Measurements from ENCODE around the gene NOP9. TPM values are rescaled to one million over a fixed set of nuclear protein-coding genes. Genes with fewer than 3 reads are reported as not detected.

NOP9 gene
- total and polyA plus RNA-seq, 2 donors, result 7.9 to 14.9 TPM

DNA sequence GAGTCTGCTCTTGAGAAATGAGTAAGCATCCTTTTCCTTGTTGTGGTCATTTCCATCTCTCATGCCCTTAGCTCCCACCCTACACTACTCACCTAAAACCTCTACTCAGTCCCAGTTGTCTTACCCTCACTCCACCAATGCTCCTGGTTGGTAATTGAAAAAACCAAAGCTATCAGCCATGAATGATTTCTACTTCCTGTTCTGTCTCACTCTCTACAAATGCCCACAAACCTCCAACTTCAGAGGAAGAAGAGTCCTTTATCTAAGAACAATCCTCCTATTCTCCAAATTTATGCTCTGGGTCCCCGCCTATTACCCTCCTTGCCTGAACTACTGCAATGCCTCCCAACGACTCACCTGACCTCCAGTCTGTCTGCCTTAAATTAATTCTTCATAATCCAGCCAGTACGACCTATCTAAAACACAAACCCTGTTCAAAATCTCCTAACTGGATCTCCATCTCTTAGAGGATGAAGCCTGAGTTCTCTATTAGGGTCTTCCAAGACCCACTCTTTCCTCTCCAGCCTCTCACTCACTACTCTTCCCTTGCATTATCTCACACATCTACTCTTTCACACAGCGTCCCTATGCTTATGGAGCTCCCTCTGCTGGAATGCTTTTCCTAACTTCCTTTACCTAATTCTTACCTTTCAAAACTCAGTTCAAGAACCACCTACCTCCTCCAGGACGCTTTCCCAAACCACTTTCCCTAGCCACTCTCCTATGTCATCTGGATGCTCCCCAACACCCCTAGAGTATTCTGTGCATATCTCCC lies 2.3 kb upstream of the NOP9 start:
- Histone ChIP-seq H3K27me3 (ENCODE audit: control insufficient read depth in 2 of 2, insufficient read depth in 1 of 2, low read length in 1 of 2) (no peaks in the 10 kb centered on the region), H3K4me1 (ENCODE audit: control insufficient read depth in 2 of 2, insufficient read depth in 2 of 2, low read length in 2 of 2) (peaks cover 14 to 32% of the 10 kb centered on the region in 2 donors), H3K27ac (ENCODE audit: low read depth in 1 of 2, low read length in 1 of 2) (peak overlapping the region in 1 of 2 donors; percentile 40), H3K36me3 (ENCODE audit: control insufficient read depth in 2 of 2, insufficient read depth in 2 of 2, low read length in 1 of 2) (peaks cover 23 to 32% of the 10 kb centered on the region in 2 donors), H3K9me3 (ENCODE audit: control insufficient read depth in 2 of 2, insufficient read depth in 1 of 2, low read length in 1 of 2) (no peaks in the 10 kb centered on the region), H3K4me3 (ENCODE audit: low read length in 2 of 2) (no peak overlapping the region)
- peak in 1 of 9 donors; percentile 42 for DNase-seq (ENCODE audit: low read depth in 6 of 9, low spot score in 9 of 9)
- 58% methylated on average over 5 of the region's 5 CpGs for whole genome bisulfite sequencing

GRCh38 chr14:24298892-24299254 lies 777 bp upstream of the NOP9 start:
- Histone ChIP-seq H3K36me3 (ENCODE audit: control insufficient read depth in 2 of 2, insufficient read depth in 2 of 2, low read length in 1 of 2) (peaks cover 34 to 42% of the 10 kb centered on the region in 2 donors), H3K9me3 (ENCODE audit: control insufficient read depth in 2 of 2, insufficient read depth in 1 of 2, low read length in 1 of 2) (no peaks in the 10 kb centered on the region), H3K4me3 (ENCODE audit: low read length in 2 of 2) (peak overlapping the region; percentile 85 to 89), H3K27ac (ENCODE audit: low read depth in 1 of 2, low read length in 1 of 2) (peak overlapping the region; percentile 77 to 90), H3K27me3 (ENCODE audit: control insufficient read depth in 2 of 2, insufficient read depth in 1 of 2, low read length in 1 of 2) (no peaks in the 10 kb centered on the region), H3K4me1 (ENCODE audit: control insufficient read depth in 2 of 2, insufficient read depth in 2 of 2, low read length in 2 of 2) (peaks cover 14 to 32% of the 10 kb centered on the region in 2 donors)
- WGBS, result 72% methylated on average over 7 of the region's 7 CpGs
- no peak for DNase-seq (ENCODE audit: low read depth in 6 of 9, low spot score in 9 of 9)

- Histone ChIP-seq H3K9me3 (ENCODE audit: control insufficient read depth in 2 of 2, insufficient read depth in 1 of 2, low read length in 1 of 2) (no peaks in the 10 kb centered on the region), H3K27me3 (ENCODE audit: control insufficient read depth in 2 of 2, insufficient read depth in 1 of 2, low read length in 1 of 2) (no peaks in the 10 kb centered on the region), H3K36me3 (ENCODE audit: control insufficient read depth in 2 of 2, insufficient read depth in 2 of 2, low read length in 1 of 2) (peaks cover 49 to 55% of the 10 kb centered on the region in 2 donors), H3K27ac (ENCODE audit: low read depth in 1 of 2, low read length in 1 of 2) (peak overlapping the region; percentile 62 to 83), H3K4me3 (ENCODE audit: low read length in 2 of 2) (peak overlapping the region; percentile 85 to 89), H3K4me1 (ENCODE audit: control insufficient read depth in 2 of 2, insufficient read depth in 2 of 2, low read length in 2 of 2) (peaks cover 14 to 32% of the 10 kb centered on the region in 2 donors)
- no peak for DNase-seq (ENCODE audit: low read depth in 6 of 9, low spot score in 9 of 9)
- 40% methylated on average over 16 of the region's 16 CpGs for WGBS
Measured at GRCh38 chr14:24300326-24300980, 803 bp downstream of the NOP9 start.

- Histone ChIP-seq H3K4me3 (ENCODE audit: low read length in 2 of 2) (no peak overlapping the region), H3K36me3 (ENCODE audit: control insufficient read depth in 2 of 2, insufficient read depth in 2 of 2, low read length in 1 of 2) (peaks cover 64 to 78% of the 10 kb centered on the region in 2 donors), H3K4me1 (ENCODE audit: control insufficient read depth in 2 of 2, insufficient read depth in 2 of 2, low read length in 2 of 2) (peaks cover 8 to 29% of the 10 kb centered on the region in 2 donors), H3K27ac (ENCODE audit: low read depth in 1 of 2, low read length in 1 of 2) (no peak overlapping the region), H3K27me3 (ENCODE audit: control insufficient read depth in 2 of 2, insufficient read depth in 1 of 2, low read length in 1 of 2) (no peaks in the 10 kb centered on the region), H3K9me3 (ENCODE audit: control insufficient read depth in 2 of 2, insufficient read depth in 1 of 2, low read length in 1 of 2) (no peaks in the 10 kb centered on the region)
- 98% methylated on average over 11 of the region's 11 CpGs for WGBS
- no peak for DNase-seq (ENCODE audit: low read depth in 6 of 9, low spot score in 9 of 9)
Measured at GRCh38 chr14:24304019-24304387, 4.4 kb downstream of the NOP9 start.

GRCh38 chr14:24307156-24307574 lies 7.5 kb downstream of the NOP9 start:
- Histone ChIP-seq H3K27ac (ENCODE audit: low read depth in 1 of 2, low read length in 1 of 2) (no peak overlapping the region), H3K4me1 (ENCODE audit: control insufficient read depth in 2 of 2, insufficient read depth in 2 of 2, low read length in 2 of 2) (peaks cover 9 to 39% of the 10 kb centered on the region in 2 donors)
- no peak for DNase-seq (ENCODE audit: low read depth in 6 of 9, low spot score in 9 of 9)

DNA sequence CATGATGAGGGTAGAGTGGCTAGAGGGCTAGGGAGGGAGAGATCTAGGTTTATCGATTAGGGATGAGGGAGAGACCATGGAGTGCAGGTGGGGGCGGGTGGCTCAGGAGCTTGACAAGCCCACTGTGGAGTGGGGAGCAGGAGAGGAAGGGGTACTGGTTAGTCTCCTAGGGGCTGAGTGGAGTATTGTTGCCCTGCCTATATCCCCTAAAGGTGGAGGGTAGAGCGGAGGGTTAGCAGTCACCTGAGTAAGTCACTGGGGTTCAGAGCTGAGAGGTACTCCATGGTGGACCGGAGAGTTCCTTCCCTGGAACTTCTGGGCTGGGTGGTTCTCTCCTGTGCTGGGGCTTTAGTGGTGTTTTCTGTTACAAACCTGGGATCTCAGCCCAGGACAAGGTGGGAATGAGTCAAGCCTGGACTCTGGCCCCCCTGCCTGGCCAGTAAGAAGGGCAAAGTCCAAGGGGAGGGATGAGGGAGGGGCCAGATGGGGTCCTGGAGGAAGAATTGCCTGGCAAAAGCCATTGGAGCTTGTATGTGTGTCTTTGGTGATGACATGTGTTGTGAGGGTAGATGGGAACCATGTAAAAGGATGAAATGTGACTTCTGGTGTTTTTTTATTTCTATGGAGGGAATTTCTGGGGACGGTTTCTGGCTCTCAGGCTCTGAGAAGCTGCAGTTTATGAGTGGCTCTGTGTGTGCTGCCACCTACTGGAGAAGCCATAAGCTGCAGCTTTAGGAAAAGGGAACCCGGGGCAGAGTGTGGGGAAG lies 8.1 kb downstream of the NOP9 start, which contains the start of gene CIDEB:
Gene CIDEB, minus strand, starts transcription at position 403 of the 767 bp plus-strand sequence. Its CDS starts 119 bp downstream, at position 284.
- Histone ChIP-seq H3K4me1 (ENCODE audit: control insufficient read depth in 2 of 2, insufficient read depth in 2 of 2, low read length in 2 of 2) (peaks cover 9 to 44% of the 10 kb centered on the region in 2 donors), H3K4me3 (ENCODE audit: low read length in 2 of 2) (no peak within 1 kb of the TSS)

More at GRCh38 chr14:24307156-24307574, 7.5 kb downstream of the NOP9 start:
- H3K27me3 ChIP-seq (ENCODE audit: control insufficient read depth in 2 of 2, insufficient read depth in 1 of 2, low read length in 1 of 2), result peaks cover 0 to 5% of the 10 kb centered on the region in 2 donors
- peaks cover 56 to 67% of the 10 kb centered on the region in 2 donors for H3K36me3 ChIP-seq (ENCODE audit: control insufficient read depth in 2 of 2, insufficient read depth in 2 of 2, low read length in 1 of 2)
- no peak overlapping the region for H3K4me3 ChIP-seq (ENCODE audit: low read length in 2 of 2)
- 88% methylated on average over 11 of the region's 11 CpGs for WGBS
- no peaks in the 10 kb centered on the region for H3K9me3 ChIP-seq (ENCODE audit: control insufficient read depth in 2 of 2, insufficient read depth in 1 of 2, low read length in 1 of 2)

GRCh38 chr14:24308342-24309124 lies 8.9 kb downstream of the NOP9 start:
- Histone ChIP-seq H3K27ac (ENCODE audit: low read depth in 1 of 2, low read length in 1 of 2) (no peak overlapping the region), H3K27me3 (ENCODE audit: control insufficient read depth in 2 of 2, insufficient read depth in 1 of 2, low read length in 1 of 2) (peaks cover 0 to 5% of the 10 kb centered on the region in 2 donors), H3K4me3 (ENCODE audit: low read length in 2 of 2) (no peak overlapping the region), H3K36me3 (ENCODE audit: control insufficient read depth in 2 of 2, insufficient read depth in 2 of 2, low read length in 1 of 2) (peaks cover 43 to 54% of the 10 kb centered on the region in 2 donors), H3K9me3 (ENCODE audit: control insufficient read depth in 2 of 2, insufficient read depth in 1 of 2, low read length in 1 of 2) (no peaks in the 10 kb centered on the region), H3K4me1 (ENCODE audit: control insufficient read depth in 2 of 2, insufficient read depth in 2 of 2, low read length in 2 of 2) (peaks cover 9 to 51% of the 10 kb centered on the region in 2 donors)
- 93% methylated on average over 7 of the region's 7 CpGs for whole genome bisulfite sequencing
- DNase-seq (ENCODE audit: low read depth in 6 of 9, low spot score in 9 of 9), result peak in 1 of 9 donors; percentile 7

More for the DNA sequence above, 8.1 kb downstream of the NOP9 start, which contains the start of gene CIDEB:
- H3K27ac ChIP-seq (ENCODE audit: low read depth in 1 of 2, low read length in 1 of 2), result peak within 1 kb of the TSS; percentile 54 to 68
- DNase-seq (ENCODE audit: low read depth in 6 of 9, low spot score in 9 of 9), result peak in 2 of 9 donors; percentile 51 to 70
- H3K9me3 ChIP-seq (ENCODE audit: control insufficient read depth in 2 of 2, insufficient read depth in 1 of 2, low read length in 1 of 2), result no peaks in the 10 kb centered on the region
- H3K27me3 ChIP-seq (ENCODE audit: control insufficient read depth in 2 of 2, insufficient read depth in 1 of 2, low read length in 1 of 2), result peaks cover 0 to 5% of the 10 kb centered on the region in 2 donors
- peaks cover 50 to 61% of the 10 kb centered on the region in 2 donors for H3K36me3 ChIP-seq (ENCODE audit: control insufficient read depth in 2 of 2, insufficient read depth in 2 of 2, low read length in 1 of 2)
- 69% methylated on average over 6 of the region's 6 CpGs for WGBS

DNA sequence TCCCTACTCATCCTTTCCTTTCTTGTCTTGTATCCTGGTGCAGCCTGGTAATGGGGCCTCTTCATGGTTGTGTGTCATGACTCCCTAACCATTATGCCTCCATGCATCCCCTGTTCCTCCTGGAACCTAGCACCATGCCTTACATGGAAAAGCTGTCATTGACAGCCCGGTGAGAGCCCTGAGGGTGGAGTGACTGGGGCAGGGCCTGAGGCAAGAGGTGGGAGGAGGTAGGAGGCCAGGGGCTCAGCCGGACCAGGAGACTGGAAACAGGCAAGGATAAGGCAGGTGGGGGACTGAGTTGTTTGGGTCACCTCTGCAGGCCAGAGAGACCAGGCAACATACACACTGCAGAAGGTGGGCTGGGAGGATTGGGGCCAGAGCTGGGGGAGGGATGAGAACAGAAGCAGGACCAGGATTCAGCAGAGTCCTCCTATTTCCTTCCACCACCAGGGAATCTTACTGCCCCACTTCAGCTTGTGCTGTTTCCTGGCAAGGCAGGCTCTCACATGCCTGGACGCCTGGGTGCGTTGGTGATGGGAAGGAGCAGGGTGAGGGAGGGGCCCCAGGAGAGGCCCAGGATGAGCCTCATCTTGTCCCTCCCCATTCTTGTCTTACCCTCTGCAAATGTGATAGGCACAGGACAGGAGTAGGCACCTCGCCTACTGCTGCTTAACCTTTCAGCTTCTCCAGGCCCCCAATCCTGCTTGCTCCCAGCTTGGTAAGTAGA lies 10.1 kb downstream of the NOP9 start, which contains the start of gene LTB4R2:
Gene LTB4R2, plus strand, starts transcription at position 603 of the 727 bp plus-strand sequence. CDS start 525 bp downstream, outside the sequence.
- Histone ChIP-seq H3K36me3 (ENCODE audit: control insufficient read depth in 2 of 2, insufficient read depth in 2 of 2, low read length in 1 of 2) (peaks cover 31 to 42% of the 10 kb centered on the region in 2 donors), H3K4me1 (ENCODE audit: control insufficient read depth in 2 of 2, insufficient read depth in 2 of 2, low read length in 2 of 2) (peaks cover 9 to 62% of the 10 kb centered on the region in 2 donors), H3K27ac (ENCODE audit: low read depth in 1 of 2, low read length in 1 of 2) (peak within 1 kb of the TSS; percentile 52 to 83), H3K9me3 (ENCODE audit: control insufficient read depth in 2 of 2, insufficient read depth in 1 of 2, low read length in 1 of 2) (no peaks in the 10 kb centered on the region), H3K27me3 (ENCODE audit: control insufficient read depth in 2 of 2, insufficient read depth in 1 of 2, low read length in 1 of 2) (peaks cover 0 to 5% of the 10 kb centered on the region in 2 donors), H3K4me3 (ENCODE audit: low read length in 2 of 2) (peak within 1 kb of the TSS; percentile 37 to 50)
- DNase-seq (ENCODE audit: low read depth in 6 of 9, low spot score in 9 of 9), result no peak
- 90% methylated on average over 5 of the region's 5 CpGs for WGBS
